K562 (cell line): Measurements from ENCODE around the gene S100A4. TPM values are rescaled to one million over a fixed set of nuclear protein-coding genes. Genes with fewer than 3 reads are reported as not detected.

ENCODE experiments used
- ATAC-seq: fragments of 200-7000 bp; cut with Tn5 transposase; 3 replicates; pipeline ENCODE4 v1.9.1; 2020; ENCODE audit warnings: moderate library complexity
- BruUV-seq: library from RNA; stranded (reverse); fragments of 400-500 nt; replicated peaks from 2 replicates; lab custom pipeline; 2021; lab: Mats Ljungman, UMichigan
- CTCF ChIA-PET: fragments of 300-600 bp; formaldehyde crosslinking; extraction: SDS; loops from one replicate; lab custom pipeline; 2021; ENCODE audit warnings: low intra/inter-chr PET ratio; lab: Yijun Ruan, JAX
- POLR2A ChIA-PET: fragments of 300-600, 350-650 bp; sonication (Branson Sonifier 250); formaldehyde crosslinking; extraction: SDS; loops from one replicate; lab custom pipeline; 2021; ENCODE audit warnings: antibody characterized with exemption, inconsistent platforms; lab: Yijun Ruan, JAX
- DNase-seq, 4 experiments: peaks; one replicate each; pipeline versions ENCODE4 v3.0.0 to v3.0.0-alpha.2; 2011 to 2018; ENCODE audit warnings: low spot score in 3 of 4, mixed read lengths in 3 of 4; ENCODE audit errors: extremely low read depth in 1 of 4
- FAIRE-seq: peaks from 2 replicates; lab custom pipeline; 2011; peaks lifted over from hg19 to GRCh38; lab: Jason Lieb, UNC
- H2AFZ ChIP-seq: 2 replicates; pipeline ENCODE4 v1.6.0; 2011; ENCODE audit warnings: low read depth, low read length, control low read depth, inconsistent platforms
- H3K27ac ChIP-seq: fragments of 200-600 bp; 3 replicates; pipeline ENCODE4 v1.8.0; 2011; ENCODE audit warnings: low read depth, mild to moderate bottlenecking, control low read depth, inconsistent platforms, low read length, moderate library complexity, mixed read lengths; ENCODE audit errors: extremely low read depth
- H3K27me3 ChIP-seq, 2 experiments: fragments of 300-600 bp in 1 of 2; 2 replicates in 1 of 2; 3 replicates in 1 of 2; pipeline versions ENCODE4 v1.6.0 to v1.8.0; 2011; ENCODE audit warnings: inconsistent platforms in 2 of 2, low read length in 2 of 2, mild to moderate bottlenecking in 1 of 2, mixed read lengths in 1 of 2, moderate library complexity in 1 of 2; ENCODE audit not compliant: control insufficient read depth in 2 of 2, insufficient read depth in 2 of 2
- H3K36me3 ChIP-seq: fragments of 300-600 bp; 3 replicates; pipeline ENCODE4 v1.8.0; 2011; ENCODE audit warnings: mild to moderate bottlenecking, low read length, inconsistent platforms; ENCODE audit not compliant: control insufficient read depth, insufficient read depth
- H3K4me1 ChIP-seq, 2 experiments: fragments of 200-600 bp in 1 of 2; replicated peaks in 1 of 2; 2 replicates in 1 of 2; 3 replicates in 1 of 2; pipeline versions ENCODE4 v1.5.1 to v1.8.0; 2011; ENCODE audit warnings: inconsistent platforms in 2 of 2, low read length in 2 of 2, mild to moderate bottlenecking in 1 of 2, mixed read lengths in 1 of 2, moderate library complexity in 1 of 2; ENCODE audit not compliant: control insufficient read depth in 2 of 2, insufficient read depth in 2 of 2
- H3K4me2 ChIP-seq: 2 replicates; pipeline ENCODE4 v1.6.1; 2011; ENCODE audit warnings: low read length, control low read depth, inconsistent platforms, mixed read lengths; ENCODE audit not compliant: insufficient read depth
- H3K4me3 ChIP-seq: fragments of 200-600 bp; sonication (generic), shearing (Covaris generic); 2 replicates; pipeline ENCODE4 v1.5.1; 2016; ENCODE audit warnings: control low read depth, inconsistent platforms
- H3K79me2 ChIP-seq: fragments of 200-600 bp; 3 replicates; pipeline ENCODE4 v1.8.0; 2011; ENCODE audit warnings: low read length, inconsistent platforms; ENCODE audit not compliant: control insufficient read depth, insufficient read depth
- H3K9ac ChIP-seq, 2 experiments: 2 replicates each; pipeline versions ENCODE4 v1.6.0 to v1.6.1; 2011; ENCODE audit warnings: low read depth in 2 of 2, low read length in 2 of 2, control low read depth in 1 of 2, inconsistent platforms in 1 of 2, mild to moderate bottlenecking in 1 of 2, mixed read lengths in 1 of 2; ENCODE audit not compliant: insufficient read depth in 1 of 2
- H3K9me1 ChIP-seq: one replicate; pipeline ENCODE4 v1.6.0; 2011; ENCODE audit warnings: inconsistent platforms, mild to moderate bottlenecking, low read length, moderate library complexity; ENCODE audit not compliant: control insufficient read depth, insufficient read depth
- H3K9me3 ChIP-seq: replicated peaks from 2 replicates; pipeline ENCODE4 v1.5.1; 2011; ENCODE audit warnings: low read depth, low read length, inconsistent platforms; ENCODE audit not compliant: control insufficient read depth, insufficient read depth
- H4K20me1 ChIP-seq: replicated peaks from 2 replicates; pipeline ENCODE4 v1.6.1; 2011; ENCODE audit warnings: low read length, inconsistent platforms, mixed read lengths; ENCODE audit not compliant: control insufficient read depth, insufficient read depth
- COPS2 ChIP-seq: fragments of 450-650 bp; conservative IDR thresholded peaks from 2 replicates; pipeline ENCODE4 v1.6.1; 2016; ENCODE audit warnings: mild to moderate bottlenecking, moderate library complexity
- ELK1 ChIP-seq: sonication (generic); formaldehyde crosslinking; IDR thresholded peaks from 2 replicates; pipeline ENCODE4 v1.8.1; 2022; ENCODE audit warnings: missing genetic modification reagents
- POLR2G ChIP-seq: fragments of 200-400 bp; formaldehyde crosslinking; IDR thresholded peaks from 2 replicates; pipeline ENCODE4 v1.6.1; 2017; ENCODE audit warnings: low read depth, mild to moderate bottlenecking, antibody characterized with exemption, low read length, moderate library complexity
- RERE ChIP-seq: sonication (generic); formaldehyde crosslinking; IDR thresholded peaks from 2 replicates; pipeline ENCODE4 v1.8.0; 2023; ENCODE audit warnings: missing genetic modification reagents, mild to moderate bottlenecking, borderline replicate concordance
- SPI1 ChIP-seq: IDR thresholded peaks from 2 replicates; pipeline ENCODE4 v1.6.1; 2011; ENCODE audit warnings: low read depth, low read length, control low read depth, borderline replicate concordance
- WGBS: fragments of 100-300 bp; shearing (Covaris generic); methylation state at CpG from one replicate; pipeline ENCODE4 v1.1.6; 2016; ENCODE audit warnings: low coverage, mixed read lengths; ENCODE audit not compliant: insufficient coverage; ENCODE audit errors: missing lambda C conversion rate; 5-methylcytosine and 5-hydroxymethylcytosine counted together
- in situ Hi-C: fragments of 300-500 bp; cut with MboI; formaldehyde crosslinking; loops from 4 replicates; pipeline ENCODE4 v1.15.0; 2018; ENCODE audit warnings: inconsistent platforms, mixed read lengths
- intact Hi-C: fragments of 100-400 bp; cut with micrococcal nuclease; formaldehyde crosslinking; loops from 2 replicates; pipeline ENCODE4 v1.14.2; 2022
- polyA plus RNA-seq, 8 experiments: library from polyadenylated mRNA; depleted of rRNA in 4 of 8; stranded (reverse) in 5 of 8; unstranded in 3 of 8; fragments of >200 nt; fragmentation: Nextera tagmentation in 2 of 8; fragmentation: Illumina TruSeq in 1 of 8; extraction: Ambion mirVana in 2 of 8; extraction: Trizol in 1 of 8; gene quantifications; 2 replicates each; pipeline versions ENCODE4 v1.2.1 to v1.2.3, GENCODE V29; 2011 to 2014; ENCODE audit warnings: inconsistent platforms in 1 of 8, missing spikeins in 1 of 8
- total RNA-seq, 7 experiments: library from RNA; depleted of rRNA in 6 of 7; stranded (reverse); fragments of >200 nt in 6 of 7; fragmentation: Illumina TruSeq in 2 of 7; extraction: Trizol in 2 of 7; gene quantifications; 2 replicates each; pipeline versions ENCODE4 v1.2.1 to v1.2.3, GENCODE V29; 2011 to 2021; ENCODE audit warnings: low replicate concordance in 1 of 7

Gene S100A4
- total and polyA plus RNA-seq, 9 of the 15 experiments (the other 6 are each of a cell fraction or from before 2014, with no cell fraction given) = 3.7 to 20.1 (median 11.2) TPM

- no peak overlapping the region for H3K27ac ChIP-seq
- in situ Hi-C loops (no loop called here), intact Hi-C loops (no loop called here)
- H3K4me2 ChIP-seq = no peak overlapping the region
- H3K79me2 ChIP-seq = no peaks in the 10 kb centered on the region
- POLR2A ChIA-PET = interaction anchor here (1.0 kb wide), 1 partner anchor 18 kb away, joined by 3 read pairs; no protein-coding TSS in a partner anchor
- no TSS peak for BruUV-seq
- H4K20me1 ChIP-seq = no peaks in the 10 kb centered on the region
- DNase-seq (no peak), ATAC-seq (no peak), FAIRE-seq (no peak)
- no peaks in the 10 kb centered on the region for H3K27me3 ChIP-seq
- no peaks in the 10 kb centered on the region for H3K9me3 ChIP-seq
- WGBS = 40% methylated on average over 1 of the region's 1 CpG
- no peaks in the 10 kb centered on the region for H3K9me1 ChIP-seq
- TF ChIP-seq SPI1 = peak; percentile 34; the same call in 1 of the 2 replicates
- TF ChIP-seq POLR2G = no peak
- TF ChIP-seq ELK1 (CRISPR knock-in tag) = no peak
- TF ChIP-seq RERE (CRISPR knock-in tag) = no peak
- TF ChIP-seq COPS2 = no peak
- no peak overlapping the region for H2AFZ ChIP-seq
- CTCF ChIA-PET = interaction anchor here (0.7 kb wide), 1 partner anchor 61 kb away, joined by 4 read pairs; no protein-coding TSS in a partner anchor
- peaks cover 7 to 13% of the 10 kb centered on the region in 2 experiments; a peak in 3 of 5 replicates for H3K4me1 ChIP-seq
- no peaks in the 10 kb centered on the region for H3K36me3 ChIP-seq
- H3K9ac ChIP-seq = no peak overlapping the region
- H3K4me3 ChIP-seq = no peak overlapping the region
These were observed 10.7 kb upstream of the S100A4 start for GRCh38 chr1:153556348-153556747.
